Measurements from ENCODE around the gene LMO1.
A peak's percentile ranks its signal among the peaks of the same experiment; 100 is the strongest.

The LMO1 gene

GRCh38 chr11:8288166-8288772, 24.6 kb upstream of the LMO1 start:
- no peak for DNase-seq

GRCh38 chr11:8287703-8288102, 24.0 kb upstream of the LMO1 start:
- DNase-seq, result no peak

- no peak for DNase-seq
These were observed 23.6 kb upstream of the LMO1 start for GRCh38 chr11:8287297-8287696.

- DNase-seq, result no peak
These were observed 23.2 kb upstream of the LMO1 start for GRCh38 chr11:8286886-8287285.

- DNase-seq, result no peak
These were observed 22.1 kb upstream of the LMO1 start for GRCh38 chr11:8285796-8286195.

GRCh38 chr11:8285228-8285627, 21.6 kb upstream of the LMO1 start:
- no peak for DNase-seq

- DNase-seq, result peak; percentile 96
These were observed 20.0 kb upstream of the LMO1 start for GRCh38 chr11:8283465-8284230.

- DNase-seq, result peak; percentile 96
These were observed 19.4 kb upstream of the LMO1 start for GRCh38 chr11:8283100-8283464.

GRCh38 chr11:8282631-8283030, 19.0 kb upstream of the LMO1 start:
- peak; percentile 90 for DNase-seq

- peak; percentile 33 for DNase-seq
These were observed 17.6 kb upstream of the LMO1 start for GRCh38 chr11:8281266-8281665.

GRCh38 chr11:8277691-8278090, 14.0 kb upstream of the LMO1 start:
- no peak for DNase-seq

- no peak for DNase-seq
These were observed 12.8 kb upstream of the LMO1 start for GRCh38 chr11:8276528-8276927.

- no peak for DNase-seq
These were observed 9.6 kb upstream of the LMO1 start for GRCh38 chr11:8273287-8273686.

- no peak for DNase-seq
These were observed 7.6 kb upstream of the LMO1 start for GRCh38 chr11:8271106-8271886.

GRCh38 chr11:8269636-8270035, 6.0 kb upstream of the LMO1 start:
- DNase-seq, result no peak

GRCh38 chr11:8268530-8269400, 5.1 kb upstream of the LMO1 start:
- DNase-seq, result peak; percentile 89

- peak; percentile 71 for DNase-seq
These were observed 4.3 kb upstream of the LMO1 start for GRCh38 chr11:8267831-8268529.

- DNase-seq, result no peak
These were observed 3.6 kb upstream of the LMO1 start for GRCh38 chr11:8267280-8267679.

- DNase-seq, result no peak
These were observed 2.9 kb upstream of the LMO1 start for GRCh38 chr11:8266246-8267241.

- peak; percentile 47 for DNase-seq
These were observed 2.1 kb upstream of the LMO1 start for GRCh38 chr11:8265681-8266241.

Measured in NCI-H69 (cell line).